Liver (tissue), 3 donors: ENCODE results near the gene AKNA.
"Not testable (repeated sequence)": the region's sequence is repeated elsewhere in the genome, so short reads cannot be mapped to it uniquely, and the experiment has no call there.

Experiments
- CTCF ChIP-seq: fragments of 150-350 bp; IDR thresholded peaks from 2 replicates; pipeline ENCODE4 v1.5.1; 2017; ENCODE audit warnings: improper control_type of control experiment, low read depth, low read length; ENCODE audit not compliant: missing input control
- GABPA ChIP-seq, 2 donors: IDR thresholded peaks in 1 of 2; conservative IDR thresholded peaks in 1 of 2; 2 replicates each; pipeline ENCODE4 v1.6.1; 2016; ENCODE audit warnings: antibody characterized with exemption in 2 of 2, mild to moderate bottlenecking in 1 of 2, moderate library complexity in 1 of 2
- RAD21 ChIP-seq, 2 donors: IDR thresholded peaks; 2 replicates each; pipeline ENCODE4 v1.6.1; 2016; ENCODE audit warnings: antibody characterized with exemption in 2 of 2, mild to moderate bottlenecking in 2 of 2
- TAF1 ChIP-seq: conservative IDR thresholded peaks from 2 replicates; pipeline ENCODE4 v1.6.1; 2016; ENCODE audit warnings: antibody characterized with exemption, mild to moderate bottlenecking
- YY1 ChIP-seq: IDR thresholded peaks from 2 replicates; pipeline ENCODE4 v1.6.1; 2016; ENCODE audit warnings: antibody characterized with exemption, mild to moderate bottlenecking
- ZBTB33 ChIP-seq: IDR thresholded peaks from 2 replicates; pipeline ENCODE4 v1.6.1; 2016; ENCODE audit warnings: antibody characterized with exemption
- TF ChIP-seq, protein P1 (sequence below): IDR thresholded peaks from 2 replicates; pipeline ENCODE4 v1.6.1; 2016; ENCODE audit warnings: antibody characterized with exemption
- TF ChIP-seq, protein P2 (sequence below): IDR thresholded peaks from 2 replicates; pipeline ENCODE4 v1.6.1; 2016; ENCODE audit warnings: antibody characterized with exemption, mild to moderate bottlenecking
- donor health status: healthy.
- donor health status: healthy.

- TF ChIP-seq, protein P1, sequence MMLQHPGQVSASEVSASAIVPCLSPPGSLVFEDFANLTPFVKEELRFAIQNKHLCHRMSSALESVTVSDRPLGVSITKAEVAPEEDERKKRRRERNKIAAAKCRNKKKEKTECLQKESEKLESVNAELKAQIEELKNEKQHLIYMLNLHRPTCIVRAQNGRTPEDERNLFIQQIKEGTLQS: not testable (repeated sequence)
- not testable (repeated sequence) for TF ChIP-seq ZBTB33; CTCF; YY1; TAF1; GABPA (IDR thresholded peaks at IDR 0.05 in 1 of 2, conservative IDR thresholded peaks at IDR 0.05 in 1 of 2); RAD21 (IDR thresholded peaks at IDR 0.05)
- TF ChIP-seq, protein P2, sequence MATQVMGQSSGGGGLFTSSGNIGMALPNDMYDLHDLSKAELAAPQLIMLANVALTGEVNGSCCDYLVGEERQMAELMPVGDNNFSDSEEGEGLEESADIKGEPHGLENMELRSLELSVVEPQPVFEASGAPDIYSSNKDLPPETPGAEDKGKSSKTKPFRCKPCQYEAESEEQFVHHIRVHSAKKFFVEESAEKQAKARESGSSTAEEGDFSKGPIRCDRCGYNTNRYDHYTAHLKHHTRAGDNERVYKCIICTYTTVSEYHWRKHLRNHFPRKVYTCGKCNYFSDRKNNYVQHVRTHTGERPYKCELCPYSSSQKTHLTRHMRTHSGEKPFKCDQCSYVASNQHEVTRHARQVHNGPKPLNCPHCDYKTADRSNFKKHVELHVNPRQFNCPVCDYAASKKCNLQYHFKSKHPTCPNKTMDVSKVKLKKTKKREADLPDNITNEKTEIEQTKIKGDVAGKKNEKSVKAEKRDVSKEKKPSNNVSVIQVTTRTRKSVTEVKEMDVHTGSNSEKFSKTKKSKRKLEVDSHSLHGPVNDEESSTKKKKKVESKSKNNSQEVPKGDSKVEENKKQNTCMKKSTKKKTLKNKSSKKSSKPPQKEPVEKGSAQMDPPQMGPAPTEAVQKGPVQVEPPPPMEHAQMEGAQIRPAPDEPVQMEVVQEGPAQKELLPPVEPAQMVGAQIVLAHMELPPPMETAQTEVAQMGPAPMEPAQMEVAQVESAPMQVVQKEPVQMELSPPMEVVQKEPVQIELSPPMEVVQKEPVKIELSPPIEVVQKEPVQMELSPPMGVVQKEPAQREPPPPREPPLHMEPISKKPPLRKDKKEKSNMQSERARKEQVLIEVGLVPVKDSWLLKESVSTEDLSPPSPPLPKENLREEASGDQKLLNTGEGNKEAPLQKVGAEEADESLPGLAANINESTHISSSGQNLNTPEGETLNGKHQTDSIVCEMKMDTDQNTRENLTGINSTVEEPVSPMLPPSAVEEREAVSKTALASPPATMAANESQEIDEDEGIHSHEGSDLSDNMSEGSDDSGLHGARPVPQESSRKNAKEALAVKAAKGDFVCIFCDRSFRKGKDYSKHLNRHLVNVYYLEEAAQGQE: not testable (repeated sequence)
These were observed 62.8 kb downstream of the AKNA start for GRCh38 chr9:114324965-114325364.
